ENCODE results near the gene UIMC1. TPM values are rescaled to one million over a fixed set of nuclear protein-coding genes. Genes with fewer than 3 reads are reported as not detected.
A peak's percentile ranks its signal among the peaks of the same experiment; 100 is the strongest.

The UIMC1 gene
- total RNA-seq, 1 experiment from 2014 or later, result 96.3 TPM

GRCh38 chr5:176899946-176900779 lies 106.4 kb downstream of the UIMC1 start:
- H3K4me3 Mint-ChIP-seq (ENCODE audit: unreplicated experiment), result no peak overlapping the region
- TF ChIP-seq CTCF (IDR thresholded peaks at IDR 0.05; ENCODE audit: unreplicated experiment), result no peak
- intact Hi-C loops (cut with micrococcal nuclease), result no loop called here
- POLR2A ChIA-PET, result interaction anchor here (0.7 to 1.9 kb wide), 2 partner anchors 9 to 207 kb away, joined by 3 to 12 read pairs; no protein-coding TSS in a partner anchor
- no TSS peak for BruUV-seq (replicated peaks)
- no peak overlapping the region for H3K27ac Mint-ChIP-seq (ENCODE audit: low read depth, unreplicated experiment)
- H3K36me3 Mint-ChIP-seq (ENCODE audit: insufficient read depth, unreplicated experiment), result peaks cover 49% of the 10 kb centered on the region
- no peaks in the 10 kb centered on the region for H3K27me3 Mint-ChIP-seq (ENCODE audit: insufficient read depth, unreplicated experiment)
- no peaks in the 10 kb centered on the region for H3K4me1 Mint-ChIP-seq (ENCODE audit: insufficient read depth, unreplicated experiment)
- H3K9me3 Mint-ChIP-seq (ENCODE audit: unreplicated experiment), result no peaks in the 10 kb centered on the region
- CTCF ChIA-PET, result interaction anchor here (1.2 to 4.3 kb wide), 5 partner anchors 17 to 242 kb away, joined by 3 to 36 read pairs (median 8); no protein-coding TSS in a partner anchor
- DNase-seq (ENCODE audit: unreplicated experiment), result no peak

DNA sequence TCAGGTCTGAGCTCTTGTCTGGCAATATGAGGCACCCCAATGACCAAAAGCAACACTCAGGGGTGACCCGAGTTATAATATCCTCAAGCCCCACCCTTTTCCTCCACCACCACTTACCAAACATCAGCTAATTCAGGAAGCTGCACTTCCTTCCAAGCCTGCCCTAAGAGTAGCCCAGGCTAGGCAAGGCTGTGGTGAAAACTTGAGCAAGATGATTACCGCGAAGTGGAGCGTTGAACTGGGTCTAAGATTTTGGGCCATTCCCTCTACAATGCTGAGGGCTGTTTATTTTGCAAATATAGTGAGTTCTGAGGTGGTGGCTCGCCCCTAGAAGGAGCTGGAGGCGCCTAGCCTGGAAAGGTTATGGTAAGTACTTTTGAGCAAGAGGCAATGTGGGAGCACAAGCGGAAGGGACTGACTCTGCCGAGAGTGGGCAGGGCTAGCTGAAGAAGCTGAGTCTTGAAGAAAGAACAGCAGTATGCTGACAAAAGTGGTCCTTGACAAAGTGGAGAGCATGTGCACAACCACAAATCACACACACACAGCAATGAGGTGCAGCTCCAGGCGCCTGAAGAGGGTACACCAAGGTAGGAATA lies 107.2 kb downstream of the UIMC1 start, which contains the start of gene HK3:
HK3 (minus strand) TSS at position 51 of the 596 bp plus-strand sequence. CDS start 3,187 bp downstream, outside the sequence.
- no peak for DNase-seq (ENCODE audit: unreplicated experiment)
- Mint-ChIP-seq H3K4me3 (ENCODE audit: unreplicated experiment) (no peak within 1 kb of the TSS), H3K9me3 (ENCODE audit: unreplicated experiment) (no peaks in the 10 kb centered on the region), H3K36me3 (ENCODE audit: insufficient read depth, unreplicated experiment) (peaks cover 41% of the 10 kb centered on the region), H3K27me3 (ENCODE audit: insufficient read depth, unreplicated experiment) (no peaks in the 10 kb centered on the region), H3K27ac (ENCODE audit: low read depth, unreplicated experiment) (no peak within 1 kb of the TSS), H3K4me1 (ENCODE audit: insufficient read depth, unreplicated experiment) (no peaks in the 10 kb centered on the region)
- ChIA-PET CTCF (interaction anchor here (0.5 to 2.2 kb wide), 3 partner anchors 76 to 241 kb away, joined by 4 to 15 read pairs (median 8); no protein-coding TSS in a partner anchor), POLR2A (interaction anchor here (1.9 kb wide), 1 partner anchor 10 kb away, joined by 12 read pairs; no protein-coding TSS in a partner anchor)
- no peak for TF ChIP-seq CTCF (IDR thresholded peaks at IDR 0.05; ENCODE audit: unreplicated experiment)
- BruUV-seq (replicated peaks), result no TSS peak
- intact Hi-C loops (cut with micrococcal nuclease), result no loop called here

DNA sequence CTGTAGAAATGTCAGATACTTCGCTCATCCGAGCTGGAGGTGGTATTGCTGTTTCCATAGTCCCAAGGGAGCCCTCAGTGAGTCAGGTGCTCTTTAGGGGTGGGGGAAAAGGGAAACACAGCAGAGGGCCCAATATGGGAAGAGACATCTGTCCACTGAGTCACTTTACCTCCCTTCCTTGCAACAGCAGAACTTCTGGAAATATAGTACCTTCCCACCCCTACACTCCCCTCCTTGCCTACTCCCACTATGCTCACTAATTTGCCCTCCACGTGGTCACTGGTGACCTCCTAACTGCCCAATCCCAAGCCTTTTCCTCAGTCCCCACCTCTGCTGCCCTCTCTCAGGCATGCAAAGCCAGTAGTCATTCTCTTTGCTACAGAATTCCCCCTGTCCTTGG lies 109.3 kb downstream of the UIMC1 start:
- Mint-ChIP-seq H3K4me3 (ENCODE audit: unreplicated experiment) (no peak overlapping the region), H3K4me1 (ENCODE audit: insufficient read depth, unreplicated experiment) (no peaks in the 10 kb centered on the region), H3K9me3 (ENCODE audit: unreplicated experiment) (no peaks in the 10 kb centered on the region), H3K27ac (ENCODE audit: low read depth, unreplicated experiment) (no peak overlapping the region), H3K36me3 (ENCODE audit: insufficient read depth, unreplicated experiment) (peaks cover 22% of the 10 kb centered on the region), H3K27me3 (ENCODE audit: insufficient read depth, unreplicated experiment) (peaks cover 19% of the 10 kb centered on the region)
- TF ChIP-seq CTCF (IDR thresholded peaks at IDR 0.05; ENCODE audit: unreplicated experiment), result no peak
- no TSS peak for BruUV-seq (replicated peaks)
- POLR2A ChIA-PET, result interaction anchor here (0.8 kb wide), 1 partner anchor 15 kb away, joined by 4 read pairs; no protein-coding TSS in a partner anchor
- CTCF ChIA-PET, result interaction anchor here (0.5 to 2.0 kb wide), 4 partner anchors 11 to 449 kb away, joined by 3 to 8 read pairs (median 4); no protein-coding TSS in a partner anchor
- intact Hi-C loops (cut with micrococcal nuclease), result no loop called here
- peak; percentile 26 for DNase-seq (ENCODE audit: unreplicated experiment)

DNA sequence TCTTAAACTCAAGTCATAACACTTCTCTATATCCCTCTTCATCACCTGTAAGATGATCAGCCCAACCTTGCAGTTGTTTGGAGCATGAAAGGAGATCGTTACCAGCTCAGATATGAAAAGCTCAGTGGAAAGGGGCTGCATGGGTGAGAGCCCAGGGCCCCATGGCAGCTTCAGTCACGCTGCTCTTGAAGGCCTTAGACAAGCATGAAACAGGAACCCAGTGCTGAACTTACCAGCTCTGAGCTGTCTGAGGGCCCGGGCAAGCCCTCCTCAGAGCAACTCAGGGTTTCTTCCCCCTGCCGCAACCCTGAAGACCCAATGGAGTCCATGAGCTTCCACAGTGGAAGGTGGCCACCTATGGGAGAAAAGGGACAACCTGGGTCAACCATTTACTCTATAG lies 110.7 kb downstream of the UIMC1 start:
- Mint-ChIP-seq H3K4me3 (ENCODE audit: unreplicated experiment) (no peak overlapping the region), H3K9me3 (ENCODE audit: unreplicated experiment) (no peaks in the 10 kb centered on the region), H3K36me3 (ENCODE audit: insufficient read depth, unreplicated experiment) (peaks cover 10% of the 10 kb centered on the region), H3K27ac (ENCODE audit: low read depth, unreplicated experiment) (no peak overlapping the region), H3K4me1 (ENCODE audit: insufficient read depth, unreplicated experiment) (no peaks in the 10 kb centered on the region), H3K27me3 (ENCODE audit: insufficient read depth, unreplicated experiment) (peaks cover 32% of the 10 kb centered on the region)
- no peak for DNase-seq (ENCODE audit: unreplicated experiment)
- intact Hi-C loops (cut with micrococcal nuclease), result no loop called here
- no TSS peak for BruUV-seq (replicated peaks)
- CTCF ChIA-PET, result interaction anchor here (0.9 to 2.0 kb wide), 2 partner anchors 10 to 236 kb away, joined by 3 to 8 read pairs; no protein-coding TSS in a partner anchor
- POLR2A ChIA-PET, result no interaction called here
- TF ChIP-seq CTCF (IDR thresholded peaks at IDR 0.05; ENCODE audit: unreplicated experiment), result no peak

Measured in MCF 10A (cell line).